Measurements from ENCODE around the gene ENKUR. TPM values are rescaled to one million over a fixed set of nuclear protein-coding genes. Genes with fewer than 3 reads are reported as not detected.

Gene ENKUR
- total RNA-seq, 1 experiment from 2014 or later: 0.32 TPM

DNA sequence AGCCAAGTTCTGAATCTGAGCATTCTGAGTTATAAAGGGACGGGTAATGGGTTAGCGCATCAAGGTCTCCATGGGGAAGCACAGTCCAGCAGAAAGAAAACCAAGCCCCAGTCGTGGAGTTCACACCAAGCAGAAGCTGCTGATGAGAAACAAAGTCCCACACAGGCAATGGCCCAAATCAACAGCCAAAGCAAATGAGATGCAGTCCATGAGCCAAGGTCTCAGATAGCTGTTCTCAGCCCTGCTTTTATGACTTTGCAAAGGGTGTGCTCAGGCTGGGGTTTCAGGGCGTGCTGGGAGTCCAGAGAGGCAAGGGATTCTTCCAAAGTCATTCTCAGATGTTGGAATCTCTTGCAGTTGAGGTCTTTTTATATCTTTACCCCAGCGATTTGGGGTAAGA, 32.5 kb upstream of the ENKUR start:
- POLR2A ChIA-PET: no interaction called here
- no peaks in the 10 kb centered on the region for H3K27me3 ChIP-seq (ENCODE audit: insufficient read depth, low read length)
- no TSS peak for BruUV-seq (replicated peaks)
- intact Hi-C loops (cut with micrococcal nuclease): no loop called here
- H3K4me3 ChIP-seq (replicated peaks in 1 of 2; ENCODE audit: low read depth in 1 of 2, low read length in 2 of 2): no peak overlapping the region
- no peak for ATAC-seq
- H4K20me1 ChIP-seq (ENCODE audit: insufficient read depth): no peaks in the 10 kb centered on the region
- TF ChIP-seq JUND (IDR thresholded peaks at IDR 0.05) (no peak), POLR2AphosphoS5 (IDR thresholded peaks at IDR 0.05; ENCODE audit: low read depth, low read length) (no peak), EGR1 (IDR thresholded peaks at IDR 0.05; ENCODE audit: low read depth) (no peak), FOSL1 (IDR thresholded peaks at IDR 0.05; ENCODE audit: low read depth) (no peak)
- TF ChIP-seq, protein P1, sequence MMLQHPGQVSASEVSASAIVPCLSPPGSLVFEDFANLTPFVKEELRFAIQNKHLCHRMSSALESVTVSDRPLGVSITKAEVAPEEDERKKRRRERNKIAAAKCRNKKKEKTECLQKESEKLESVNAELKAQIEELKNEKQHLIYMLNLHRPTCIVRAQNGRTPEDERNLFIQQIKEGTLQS (IDR thresholded peaks at IDR 0.05): no peak
- H3K36me3 ChIP-seq (ENCODE audit: control insufficient read depth in 1 of 2, insufficient read depth in 2 of 2, low read length in 2 of 2): no peaks in the 10 kb centered on the region
- no peak overlapping the region for H3K9ac ChIP-seq (ENCODE audit: low read length)
- CTCF ChIA-PET: no interaction called here
- no peaks in the 10 kb centered on the region for H3K79me2 ChIP-seq (ENCODE audit: insufficient read depth, low read length)
- H2AFZ ChIP-seq (ENCODE audit: low read depth, low read length, poor library complexity, severe bottlenecking): no peak overlapping the region
- H3K27ac ChIP-seq (ENCODE audit: low read depth, low read length): no peak overlapping the region
- no peaks in the 10 kb centered on the region for H3K9me2 ChIP-seq (ENCODE audit: insufficient read depth)
- DNase-seq (ENCODE audit: low read depth, low spot score): no peak
- H3K9me3 ChIP-seq (ENCODE audit: control insufficient read depth in 1 of 2, insufficient read depth in 1 of 2, low read depth in 1 of 2, low read length in 2 of 2): no peaks in the 10 kb centered on the region
- RAD21 ChIA-PET (ENCODE audit: low non-redundant PET in 1 of 2, low total read pairs in 2 of 2, uncharacterized antibody in 2 of 2, unreplicated experiment in 2 of 2): interaction anchor here in 1 of 2 experiments (0.6 kb wide), 1 partner anchor 429 kb away, joined by 3 read pairs; no protein-coding TSS in a partner anchor
- no peak overlapping the region for H3K4me2 ChIP-seq (ENCODE audit: low read length)
- no peaks in the 10 kb centered on the region for H3K4me1 ChIP-seq (ENCODE audit: control insufficient read depth in 1 of 2, insufficient read depth in 2 of 2, low read length in 2 of 2)

DNA sequence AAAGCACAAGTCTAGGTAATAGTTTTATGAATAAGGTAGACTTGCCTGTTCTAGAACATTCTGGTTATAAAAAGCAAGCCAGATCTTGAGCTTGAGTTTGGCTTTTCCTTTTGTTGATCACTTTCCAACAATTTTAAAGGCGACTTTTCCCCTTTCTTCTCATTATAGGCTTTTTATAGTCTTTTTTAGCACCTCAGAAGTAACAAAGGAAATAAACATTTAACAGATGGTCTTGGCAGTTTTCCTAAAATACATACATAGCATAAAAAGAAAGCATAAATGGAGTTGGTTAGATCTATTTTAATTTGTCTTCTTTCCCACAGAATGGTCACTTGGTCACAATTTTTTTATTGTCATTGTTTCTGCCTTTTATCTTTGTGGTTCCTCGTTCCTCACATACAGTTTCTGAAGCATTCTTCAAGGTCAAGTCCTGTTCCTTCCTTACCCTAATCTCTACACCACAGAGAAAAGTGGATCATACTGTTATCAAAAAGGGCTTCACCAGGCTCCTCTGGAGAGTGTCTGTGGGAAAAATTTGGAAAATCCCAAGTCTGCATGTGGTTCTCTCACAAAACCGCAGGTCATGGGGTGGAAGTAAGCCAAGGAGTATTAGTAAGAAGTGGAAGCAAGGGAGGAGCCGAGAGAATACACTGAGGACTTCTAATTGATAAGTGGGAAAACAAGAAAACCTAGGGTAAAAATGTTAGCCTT, 31.8 kb upstream of the ENKUR start:
- H3K4me2 ChIP-seq (ENCODE audit: low read length): no peak overlapping the region
- POLR2A ChIA-PET: no interaction called here
- no peaks in the 10 kb centered on the region for H3K79me2 ChIP-seq (ENCODE audit: insufficient read depth, low read length)
- ATAC-seq (no peak), DNase-seq (ENCODE audit: low read depth, low spot score) (no peak)
- no peak overlapping the region for H3K4me3 ChIP-seq (replicated peaks in 1 of 2; ENCODE audit: low read depth in 1 of 2, low read length in 2 of 2)
- RAD21 ChIA-PET (ENCODE audit: low non-redundant PET in 1 of 2, low total read pairs in 2 of 2, uncharacterized antibody in 2 of 2, unreplicated experiment in 2 of 2): interaction anchor here in 1 of 2 experiments (0.6 kb wide), 1 partner anchor 428 kb away, joined by 3 read pairs; no protein-coding TSS in a partner anchor
- H3K27ac ChIP-seq (ENCODE audit: low read depth, low read length): no peak overlapping the region
- CTCF ChIA-PET: no interaction called here
- H4K20me1 ChIP-seq (ENCODE audit: insufficient read depth): no peaks in the 10 kb centered on the region
- no peaks in the 10 kb centered on the region for H3K36me3 ChIP-seq (ENCODE audit: control insufficient read depth in 1 of 2, insufficient read depth in 2 of 2, low read length in 2 of 2)
- no peaks in the 10 kb centered on the region for H3K9me2 ChIP-seq (ENCODE audit: insufficient read depth)
- intact Hi-C loops (cut with micrococcal nuclease): no loop called here
- H3K27me3 ChIP-seq (ENCODE audit: insufficient read depth, low read length): no peaks in the 10 kb centered on the region
- H3K9ac ChIP-seq (ENCODE audit: low read length): no peak overlapping the region
- TF ChIP-seq, protein P2, sequence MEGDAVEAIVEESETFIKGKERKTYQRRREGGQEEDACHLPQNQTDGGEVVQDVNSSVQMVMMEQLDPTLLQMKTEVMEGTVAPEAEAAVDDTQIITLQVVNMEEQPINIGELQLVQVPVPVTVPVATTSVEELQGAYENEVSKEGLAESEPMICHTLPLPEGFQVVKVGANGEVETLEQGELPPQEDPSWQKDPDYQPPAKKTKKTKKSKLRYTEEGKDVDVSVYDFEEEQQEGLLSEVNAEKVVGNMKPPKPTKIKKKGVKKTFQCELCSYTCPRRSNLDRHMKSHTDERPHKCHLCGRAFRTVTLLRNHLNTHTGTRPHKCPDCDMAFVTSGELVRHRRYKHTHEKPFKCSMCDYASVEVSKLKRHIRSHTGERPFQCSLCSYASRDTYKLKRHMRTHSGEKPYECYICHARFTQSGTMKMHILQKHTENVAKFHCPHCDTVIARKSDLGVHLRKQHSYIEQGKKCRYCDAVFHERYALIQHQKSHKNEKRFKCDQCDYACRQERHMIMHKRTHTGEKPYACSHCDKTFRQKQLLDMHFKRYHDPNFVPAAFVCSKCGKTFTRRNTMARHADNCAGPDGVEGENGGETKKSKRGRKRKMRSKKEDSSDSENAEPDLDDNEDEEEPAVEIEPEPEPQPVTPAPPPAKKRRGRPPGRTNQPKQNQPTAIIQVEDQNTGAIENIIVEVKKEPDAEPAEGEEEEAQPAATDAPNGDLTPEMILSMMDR (IDR thresholded peaks at IDR 0.05 in 2 of 3, conservative IDR thresholded peaks at IDR 0.05 in 1 of 3; ENCODE audit: borderline replicate concordance in 1 of 3, insufficient read depth in 1 of 3, low read depth in 2 of 3, low read length in 2 of 3): no peak
- TF ChIP-seq, protein P3, sequence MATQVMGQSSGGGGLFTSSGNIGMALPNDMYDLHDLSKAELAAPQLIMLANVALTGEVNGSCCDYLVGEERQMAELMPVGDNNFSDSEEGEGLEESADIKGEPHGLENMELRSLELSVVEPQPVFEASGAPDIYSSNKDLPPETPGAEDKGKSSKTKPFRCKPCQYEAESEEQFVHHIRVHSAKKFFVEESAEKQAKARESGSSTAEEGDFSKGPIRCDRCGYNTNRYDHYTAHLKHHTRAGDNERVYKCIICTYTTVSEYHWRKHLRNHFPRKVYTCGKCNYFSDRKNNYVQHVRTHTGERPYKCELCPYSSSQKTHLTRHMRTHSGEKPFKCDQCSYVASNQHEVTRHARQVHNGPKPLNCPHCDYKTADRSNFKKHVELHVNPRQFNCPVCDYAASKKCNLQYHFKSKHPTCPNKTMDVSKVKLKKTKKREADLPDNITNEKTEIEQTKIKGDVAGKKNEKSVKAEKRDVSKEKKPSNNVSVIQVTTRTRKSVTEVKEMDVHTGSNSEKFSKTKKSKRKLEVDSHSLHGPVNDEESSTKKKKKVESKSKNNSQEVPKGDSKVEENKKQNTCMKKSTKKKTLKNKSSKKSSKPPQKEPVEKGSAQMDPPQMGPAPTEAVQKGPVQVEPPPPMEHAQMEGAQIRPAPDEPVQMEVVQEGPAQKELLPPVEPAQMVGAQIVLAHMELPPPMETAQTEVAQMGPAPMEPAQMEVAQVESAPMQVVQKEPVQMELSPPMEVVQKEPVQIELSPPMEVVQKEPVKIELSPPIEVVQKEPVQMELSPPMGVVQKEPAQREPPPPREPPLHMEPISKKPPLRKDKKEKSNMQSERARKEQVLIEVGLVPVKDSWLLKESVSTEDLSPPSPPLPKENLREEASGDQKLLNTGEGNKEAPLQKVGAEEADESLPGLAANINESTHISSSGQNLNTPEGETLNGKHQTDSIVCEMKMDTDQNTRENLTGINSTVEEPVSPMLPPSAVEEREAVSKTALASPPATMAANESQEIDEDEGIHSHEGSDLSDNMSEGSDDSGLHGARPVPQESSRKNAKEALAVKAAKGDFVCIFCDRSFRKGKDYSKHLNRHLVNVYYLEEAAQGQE (IDR thresholded peaks at IDR 0.05; ENCODE audit: low read depth): no peak
- no peak for TF ChIP-seq RAD21 (IDR thresholded peaks at IDR 0.05; ENCODE audit: low read depth)
- TF ChIP-seq SP1 (IDR thresholded peaks at IDR 0.05; ENCODE audit: low read depth): no peak
- TF ChIP-seq POLR2A (IDR thresholded peaks at IDR 0.05; ENCODE audit: borderline replicate concordance, extremely low read depth, insufficient read depth, insufficient read length): no peak
- TF ChIP-seq EGR1 (IDR thresholded peaks at IDR 0.05; ENCODE audit: low read depth): no peak
- TF ChIP-seq TCF7L2 (IDR thresholded peaks at IDR 0.05; ENCODE audit: borderline replicate concordance, extremely low read depth, insufficient read depth, insufficient read length): no peak
- TF ChIP-seq CEBPB (IDR thresholded peaks at IDR 0.05; ENCODE audit: low read depth): no peak
- no peak for TF ChIP-seq POLR2AphosphoS5 (IDR thresholded peaks at IDR 0.05; ENCODE audit: low read depth, low read length)
- TF ChIP-seq FOSL1 (IDR thresholded peaks at IDR 0.05; ENCODE audit: low read depth): no peak
- TF ChIP-seq, protein P1 (IDR thresholded peaks at IDR 0.05): no peak
- no peak for TF ChIP-seq ZNF274 (IDR thresholded peaks at IDR 0.05; ENCODE audit: low read depth, low read length)
- no peak for TF ChIP-seq ELF1 (IDR thresholded peaks at IDR 0.05; ENCODE audit: borderline replicate concordance, low read depth)
- no peak overlapping the region for H2AFZ ChIP-seq (ENCODE audit: low read depth, low read length, poor library complexity, severe bottlenecking)
- no peaks in the 10 kb centered on the region for H3K9me3 ChIP-seq (ENCODE audit: control insufficient read depth in 1 of 2, insufficient read depth in 1 of 2, low read depth in 1 of 2, low read length in 2 of 2)
- BruUV-seq (replicated peaks): no TSS peak
- H3K4me1 ChIP-seq (ENCODE audit: control insufficient read depth in 1 of 2, insufficient read depth in 2 of 2, low read length in 2 of 2): no peaks in the 10 kb centered on the region

Data from HCT116 (cell line).